ENCODE results near the gene PTGDS. TPM values are rescaled to one million over a fixed set of nuclear protein-coding genes. Genes with fewer than 3 reads are reported as not detected.
A peak's percentile ranks its signal among the peaks of the same experiment; 100 is the strongest.

The PTGDS gene
- total and polyA plus RNA-seq, 9 of the 15 experiments (the other 6 are each of a cell fraction or from before 2014, with no cell fraction given): 0.46 to 7.1 (median 2.0) TPM

- TF ChIP-seq TSHZ1 (CRISPR knock-in tag; IDR thresholded peaks at IDR 0.05) (0 out of 2 replicates have a peak, but pooled peaks have one; percentile 32), ZNF165 (CRISPR knock-in tag; IDR thresholded peaks at IDR 0.05; ENCODE audit: borderline replicate concordance) (peak; percentile 77; the same call in 1 of the 2 replicates), GTF2B (IDR thresholded peaks at IDR 0.05; ENCODE audit: extremely low read depth, insufficient read length) (no peak), ZNF398 (CRISPR knock-in tag; IDR thresholded peaks at IDR 0.05) (no peak), FOXA3 (CRISPR knock-in tag; conservative IDR thresholded peaks at IDR 0.05 in 1 of 2, IDR thresholded peaks at IDR 0.05 in 1 of 2) (no peak), RBM39 (optimal IDR thresholded peaks at IDR 0.05; ENCODE audit: low read depth, low read length) (no peak), TFE3 (CRISPR knock-in tag; IDR thresholded peaks at IDR 0.05) (no peak), ILF3 (IDR thresholded peaks at IDR 0.05; ENCODE audit: borderline replicate concordance) (no peak), CBX5 (IDR thresholded peaks at IDR 0.05; ENCODE audit: borderline replicate concordance, low read depth) (no peak), ZNF655 (CRISPR knock-in tag; IDR thresholded peaks at IDR 0.05) (no peak), TRIM25 (IDR thresholded peaks at IDR 0.05; ENCODE audit: borderline replicate concordance) (0 out of 2 replicates have a peak, but pooled peaks have one; percentile 45), ETS1 (conservative IDR thresholded peaks at IDR 0.05; ENCODE audit: control insufficient read depth, low read depth, low read length) (peak; percentile 89)
Observed at GRCh38 chr9:136944519-136945332, 32.6 kb upstream of the PTGDS start, which contains the start of the genes C8G and FBXW5 (continued).
